H54 (cell line): ENCODE data around the gene REV3L.

Experiments used
- DNase-seq: peaks from one replicate; pipeline ENCODE4 v3.0.0; 2011; ENCODE audit warnings: low spot score, mixed read lengths; ENCODE audit not compliant: insufficient read length
- FAIRE-seq: peaks from 3 replicates; lab custom pipeline; 2011; peaks lifted over from hg19 to GRCh38; lab: Jason Lieb, UNC
- POLR2A ChIP-seq: IDR thresholded peaks from 2 replicates; pipeline ENCODE4 v1.6.1; 2011; ENCODE audit warnings: low read depth, mild to moderate bottlenecking, low read length

REV3L gene

DNA sequence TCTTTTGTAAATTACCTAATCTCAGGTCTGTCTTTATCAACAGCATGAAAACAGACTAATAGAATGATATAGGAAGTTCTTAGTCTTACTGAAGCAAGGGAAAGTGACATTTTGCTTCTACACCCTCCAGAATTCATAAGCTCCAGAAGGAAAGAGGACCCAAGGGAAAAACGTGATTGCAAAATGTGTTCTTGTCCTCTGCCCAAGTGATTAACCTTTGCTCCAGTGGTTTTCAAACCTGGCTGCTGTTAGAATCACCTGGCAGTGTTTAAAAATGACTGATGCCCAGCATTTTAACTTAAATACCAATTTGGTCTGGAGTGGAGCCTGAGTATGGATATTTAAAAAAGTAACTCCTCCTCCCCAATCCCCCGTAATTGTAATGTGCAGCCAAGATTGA lies 204.3 kb downstream of the REV3L start:
- no peak for TF ChIP-seq POLR2A
- DNase-seq: no peak
- FAIRE-seq: no peak

DNA sequence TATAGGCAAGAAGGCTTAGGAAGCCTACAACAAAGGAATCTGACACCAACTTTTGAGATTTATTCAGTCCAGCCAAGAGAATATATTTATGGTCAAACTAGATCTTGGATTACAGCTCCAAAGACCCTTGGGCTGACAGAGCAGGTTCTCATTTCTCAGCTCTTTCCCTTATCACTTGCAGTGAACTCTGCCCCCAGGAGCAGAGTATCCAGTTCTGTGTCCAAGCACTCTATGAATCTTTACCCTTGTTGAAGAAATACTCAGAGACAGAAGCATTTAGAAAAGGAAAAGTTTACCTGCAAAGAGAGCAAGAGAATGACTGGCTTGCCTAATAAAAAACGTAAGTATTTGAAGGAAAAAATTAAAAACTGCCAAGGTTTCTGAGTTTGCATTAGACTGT lies 205.2 kb downstream of the REV3L start:
- DNase-seq (no peak), FAIRE-seq (no peak)
- no peak for TF ChIP-seq POLR2A

DNA sequence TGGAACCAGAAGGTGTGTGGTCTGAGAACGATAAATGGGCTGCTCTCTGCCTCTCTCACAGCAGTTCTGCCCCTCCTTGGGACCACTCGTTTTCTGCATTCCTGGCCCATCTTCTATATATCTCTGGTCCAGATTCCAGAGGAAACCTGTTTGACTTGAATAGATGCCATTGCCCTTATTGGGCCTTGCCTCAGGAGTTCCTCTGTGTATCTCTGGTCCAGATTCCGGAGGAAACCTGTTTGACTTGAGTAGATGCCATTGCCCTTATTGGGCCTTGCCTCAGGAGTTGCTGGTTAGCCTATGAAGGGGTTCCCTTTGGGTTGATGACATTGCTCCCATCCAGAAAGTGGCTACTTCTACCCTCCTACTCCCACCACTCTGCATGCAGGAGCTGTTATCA lies 206.3 kb downstream of the REV3L start:
- FAIRE-seq (no peak), DNase-seq (no peak)
- no peak for TF ChIP-seq POLR2A

DNA sequence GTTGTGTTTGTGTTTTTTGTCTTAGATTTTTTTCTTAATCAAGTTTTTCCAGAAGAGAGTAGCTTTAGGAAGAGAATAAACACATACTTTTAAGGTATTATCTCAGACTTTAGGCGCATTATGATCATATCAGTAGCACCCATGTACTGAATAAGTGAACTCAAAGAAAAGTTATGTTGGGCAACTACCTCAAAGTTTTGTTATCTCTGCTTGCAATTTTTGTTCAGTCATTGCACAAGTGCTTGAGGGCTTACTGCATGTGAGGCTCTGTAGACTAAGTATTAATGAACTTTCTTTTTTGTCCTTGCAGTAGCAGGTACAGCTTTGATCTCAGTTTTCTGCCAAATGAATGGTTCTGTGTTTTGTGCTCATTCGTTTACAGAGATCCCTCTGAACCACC lies 206.7 kb downstream of the REV3L start:
- FAIRE-seq (no peak), DNase-seq (no peak)
- no peak for TF ChIP-seq POLR2A

DNA sequence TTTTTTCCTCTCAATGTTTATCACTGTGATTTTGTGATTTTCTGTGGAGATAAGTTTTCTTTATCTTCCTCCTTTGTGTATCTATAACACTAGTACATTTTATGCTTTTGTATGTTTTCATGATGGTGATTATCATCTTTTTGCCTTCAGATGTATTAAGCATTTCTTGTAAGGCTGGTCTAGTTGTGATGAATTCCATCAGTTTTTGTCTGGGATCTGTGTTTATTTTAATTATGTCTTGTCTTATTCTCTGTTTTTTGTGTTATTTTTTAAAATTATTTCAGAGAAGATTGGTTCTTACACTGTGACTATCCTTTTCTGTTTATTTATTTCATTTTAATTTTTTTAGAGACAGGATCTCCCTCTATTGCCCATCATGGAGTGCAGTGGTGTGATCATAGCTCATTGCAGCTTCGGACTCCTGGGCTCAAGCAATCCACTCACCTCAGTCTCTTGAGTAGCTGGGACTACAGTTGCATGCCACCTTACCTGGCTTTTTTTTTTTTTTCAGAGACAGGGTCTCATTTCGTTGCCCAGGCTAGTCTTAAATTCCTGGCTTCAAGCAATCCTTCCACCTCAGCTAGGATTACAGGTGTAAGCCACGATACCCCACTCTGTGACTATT lies 208.3 kb downstream of the REV3L start:
- DNase-seq: no peak
- FAIRE-seq: no peak

DNA sequence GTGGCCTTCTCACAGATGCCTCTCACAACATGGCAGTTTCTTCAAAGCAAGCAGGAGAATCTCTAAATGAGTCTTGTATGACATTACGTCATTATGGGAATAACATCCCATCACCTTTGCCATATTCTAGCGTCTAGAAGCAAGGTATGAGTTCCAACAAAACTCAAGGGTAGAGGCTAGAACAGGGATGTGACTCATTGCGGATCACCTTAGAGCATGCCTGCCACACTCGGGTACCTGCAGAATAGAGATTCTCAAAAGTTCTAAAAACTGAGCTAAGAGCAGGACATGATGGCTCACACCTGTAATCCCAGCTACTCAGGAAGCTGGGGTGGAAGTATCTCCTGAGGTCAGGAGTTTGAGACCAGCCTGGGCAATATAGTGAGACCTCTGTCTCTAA lies 212.9 kb downstream of the REV3L start:
- no peak for DNase-seq
- no peak for FAIRE-seq
- no peak for TF ChIP-seq POLR2A

More for the DNA sequence above, 208.3 kb downstream of the REV3L start:
- no peak for TF ChIP-seq POLR2A

DNA sequence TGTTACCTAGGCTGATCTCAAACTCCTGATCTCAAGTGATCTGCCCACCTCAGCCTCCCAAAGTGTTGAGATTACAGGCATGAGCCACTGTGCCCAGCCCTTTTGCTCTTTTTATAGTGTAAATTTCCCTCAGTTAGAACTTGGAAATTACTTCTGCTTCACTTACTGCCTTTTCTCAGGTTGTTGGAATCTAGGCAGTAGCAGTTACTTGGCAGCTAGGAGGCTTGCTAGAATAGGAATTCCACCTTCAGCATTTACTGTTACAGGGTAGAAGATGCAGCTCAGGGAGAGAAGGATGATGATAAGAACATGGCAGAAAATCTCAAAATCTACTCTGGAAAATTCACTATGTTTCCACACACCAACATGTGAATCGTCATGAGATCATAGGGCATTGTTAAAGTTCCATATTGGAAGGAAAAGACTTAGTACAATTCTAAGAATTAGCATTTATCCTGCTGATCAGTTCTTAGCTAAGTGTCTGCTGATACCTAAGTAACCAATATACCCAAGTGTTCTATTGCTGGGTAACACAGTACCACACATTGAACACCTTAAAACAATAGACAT lies 213.5 kb downstream of the REV3L start:
- DNase-seq (no peak), FAIRE-seq (no peak)
- TF ChIP-seq POLR2A: no peak

DNA sequence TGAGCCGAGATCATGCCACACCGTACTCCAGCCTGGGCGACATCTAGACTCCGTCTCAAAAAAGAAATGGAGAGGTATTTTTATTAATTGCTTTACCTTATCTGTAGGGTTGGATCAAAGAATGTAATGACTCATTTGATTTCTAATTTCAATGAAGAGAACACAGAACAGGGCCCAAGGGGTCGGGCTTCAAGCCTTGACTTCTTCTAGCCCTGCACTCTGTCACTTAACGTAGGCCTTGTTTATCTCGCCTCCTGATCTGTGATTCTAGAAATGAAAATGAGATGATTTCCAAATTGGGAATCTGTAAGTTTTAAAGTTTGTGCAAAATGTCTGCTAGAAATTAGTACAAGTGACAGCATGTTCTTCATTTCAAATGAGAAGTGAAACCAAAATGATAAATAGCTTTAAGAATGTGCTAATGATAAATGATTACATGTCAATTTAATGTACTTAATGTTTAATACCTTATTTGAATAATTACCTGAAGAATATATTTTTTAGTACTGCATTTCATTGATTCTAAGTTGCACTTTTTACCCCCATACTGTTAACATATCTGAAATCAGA lies 215.2 kb downstream of the REV3L start:
- TF ChIP-seq POLR2A: no peak
- no peak for FAIRE-seq
- DNase-seq: no peak

DNA sequence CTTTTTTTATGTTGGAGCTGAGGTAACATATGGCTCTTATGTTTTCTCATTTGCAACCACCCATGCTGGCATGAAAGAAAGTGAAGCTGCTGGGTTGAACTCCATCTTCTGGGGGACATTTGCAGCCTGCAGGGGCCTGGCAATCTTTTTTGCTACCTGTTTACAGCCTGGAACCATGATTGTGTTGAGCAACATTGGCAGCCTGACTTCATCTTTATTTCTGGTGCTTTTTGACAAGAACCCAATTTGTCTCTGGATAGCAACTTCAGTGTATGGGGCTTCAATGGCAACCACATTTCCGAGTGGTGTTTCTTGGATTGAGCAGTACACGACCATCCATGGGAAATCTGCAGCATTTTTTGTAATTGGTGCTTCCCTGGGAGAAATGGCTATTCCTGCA lies 216.7 kb downstream of the REV3L start:
- FAIRE-seq: no peak
- no peak for TF ChIP-seq POLR2A

DNA sequence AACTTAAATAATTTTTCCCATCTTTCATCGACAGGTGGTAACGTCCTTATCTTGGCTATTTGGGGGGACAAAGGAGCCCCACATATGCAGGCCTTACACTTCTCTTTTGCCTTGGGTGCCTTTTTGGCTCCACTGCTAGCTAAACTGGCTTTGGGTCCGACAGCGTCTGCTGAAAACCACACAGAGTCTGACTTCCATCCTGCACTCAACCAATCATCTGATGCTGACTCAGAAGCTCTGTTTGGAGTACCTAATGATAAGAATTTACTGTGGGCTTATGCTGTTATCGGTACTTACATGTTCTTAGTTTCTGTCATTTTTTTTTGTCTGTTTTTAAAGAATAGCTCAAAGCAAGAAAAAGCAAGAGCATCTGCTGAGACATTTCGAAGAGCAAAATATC lies 217.2 kb downstream of the REV3L start:
- FAIRE-seq (no peak), DNase-seq (no peak)
- no peak for TF ChIP-seq POLR2A

More for the DNA sequence above, 216.7 kb downstream of the REV3L start:
- no peak for DNase-seq

DNA sequence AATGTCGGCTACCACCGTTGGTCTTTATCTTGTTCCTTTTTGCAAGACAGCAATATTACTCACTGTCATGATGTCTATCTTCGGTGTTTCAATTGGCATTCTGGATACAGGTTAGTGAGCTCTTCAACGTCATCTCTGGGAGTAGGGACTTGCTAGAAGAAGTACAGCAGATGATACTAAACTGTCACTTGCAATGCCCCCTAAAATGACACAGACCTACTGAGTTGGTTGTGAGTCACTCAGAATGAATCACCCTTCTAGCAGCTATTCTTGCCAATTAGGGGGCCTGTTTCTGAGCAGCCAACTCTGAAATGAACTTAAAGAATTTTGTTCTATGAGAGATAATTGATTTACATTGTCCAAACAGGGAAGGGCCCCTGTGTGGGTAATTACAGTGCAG lies 219.2 kb downstream of the REV3L start:
- no peak for TF ChIP-seq POLR2A
- FAIRE-seq (no peak), DNase-seq (peak; percentile 43)

DNA sequence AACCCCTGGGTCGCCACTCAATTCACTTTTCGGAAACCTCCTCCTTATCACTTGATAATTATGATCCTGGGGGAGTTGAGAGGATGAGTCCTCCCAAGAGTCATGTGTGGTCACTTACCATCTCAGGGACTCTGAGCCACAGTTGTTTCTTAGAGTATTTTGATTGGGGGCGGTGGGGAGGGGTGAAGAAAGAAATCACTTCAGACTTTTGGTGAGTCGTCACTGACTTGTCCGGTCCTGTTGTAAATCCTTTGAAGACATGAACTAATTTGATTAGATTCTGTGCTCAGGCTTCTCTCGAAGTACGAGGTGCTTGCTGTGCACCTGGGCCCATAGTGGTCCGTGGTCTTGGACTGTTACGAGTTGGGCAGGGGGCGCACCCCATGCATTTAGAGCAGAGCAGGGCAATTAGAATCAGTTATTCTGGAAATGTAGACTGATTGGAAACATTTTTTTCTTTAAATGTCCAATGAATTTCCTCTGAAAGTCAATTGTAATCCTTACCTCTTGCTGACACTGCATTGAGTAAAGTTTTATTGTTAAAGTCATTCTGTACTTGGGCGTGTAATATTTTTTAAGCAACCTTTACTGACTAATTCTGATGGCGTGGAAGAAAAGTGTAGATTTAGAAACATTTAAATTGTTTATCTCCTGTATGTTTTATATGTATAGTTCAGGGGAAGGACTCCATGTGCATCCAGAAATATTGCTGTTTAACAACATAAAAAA lies 222.3 kb downstream of the REV3L start:
- DNase-seq (no peak), FAIRE-seq (no peak)
- no peak for TF ChIP-seq POLR2A

DNA sequence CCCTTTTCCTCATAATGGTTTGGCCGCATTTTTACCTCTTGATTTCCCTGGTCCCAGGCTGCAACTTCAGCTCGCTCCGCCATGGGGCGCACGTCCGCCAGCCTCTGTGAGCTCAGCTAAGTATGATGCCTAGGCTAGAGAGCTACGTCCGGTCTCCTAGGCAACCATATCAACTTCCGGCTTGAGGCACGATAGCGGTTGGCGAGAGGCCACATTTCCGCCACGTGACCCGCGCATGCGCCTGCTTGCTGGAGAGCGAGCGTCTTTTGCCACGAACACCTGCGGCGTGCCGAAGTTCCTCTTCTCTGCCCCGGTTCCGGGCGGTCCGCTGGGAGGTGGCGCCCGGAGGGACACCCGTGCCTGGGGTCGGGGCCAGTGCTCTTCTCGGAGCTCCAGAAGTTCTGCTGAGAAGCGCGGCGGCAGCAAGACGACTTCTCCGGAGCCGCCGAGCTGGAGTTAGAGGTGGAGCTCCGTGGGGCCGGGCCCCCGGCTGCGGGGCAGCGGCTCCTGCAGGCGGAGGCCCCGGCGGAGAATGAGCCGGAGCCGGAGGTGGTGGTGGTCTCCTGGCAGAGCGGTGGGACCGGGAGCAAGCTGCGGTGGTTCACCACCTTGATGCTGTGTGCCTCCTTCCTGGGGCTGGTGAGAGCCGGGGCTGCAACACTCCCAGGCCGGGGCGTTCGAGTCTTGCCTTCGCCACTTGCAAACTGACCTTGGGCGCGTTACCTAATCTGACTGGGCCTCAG lies 223.8 kb downstream of the REV3L start:
- peak; percentile 79 for TF ChIP-seq POLR2A
- peak; percentile 82 for DNase-seq
- peak; percentile 95 for FAIRE-seq
